Occipital lobe (tissue), 2 donors: ENCODE results near the gene USP17L28. TPM values are rescaled to one million over a fixed set of nuclear protein-coding genes. Genes with fewer than 3 reads are reported as not detected.
"Not testable (repeated sequence)": the region's sequence is repeated elsewhere in the genome, so short reads cannot be mapped to it uniquely, and the experiment has no call there.

Experiments used
- DNase-seq: peaks from one replicate; lab custom pipeline; 2025; lab: John Stamatoyannopoulos, UW
- total RNA-seq: library from RNA; depleted of rRNA; stranded (reverse); fragments of >200 nt; gene quantifications from one replicate; pipeline ENCODE4 v1.2.3, GENCODE V29; 2014

The USP17L28 gene
- not detected for total RNA-seq

- DNase-seq = not testable (repeated sequence)
Observed at GRCh38 chr4:9348593-9348992, at the start of gene USP17L28. USP17L28 (plus strand) TSS chr4:9348893; CDS start chr4:9348893, 0 bp downstream.

- not testable (repeated sequence) for DNase-seq
Observed at GRCh38 chr4:9324191-9324590, 24.5 kb upstream of the USP17L28 start.

GRCh38 chr4:9324865-9325264 lies 23.8 kb upstream of the USP17L28 start, which contains the start of gene USP17L24:
USP17L24 (plus strand) TSS chr4:9325165; CDS start chr4:9325165, 0 bp downstream.
- not testable (repeated sequence) for DNase-seq

GRCh38 chr4:9329611-9330010 lies 19.1 kb upstream of the USP17L28 start, which contains the start of gene USP17L25:
USP17L25 (plus strand) TSS chr4:9329911; CDS start chr4:9329911, 0 bp downstream.
- DNase-seq = not testable (repeated sequence)

GRCh38 chr4:9334358-9334757 lies 14.3 kb upstream of the USP17L28 start, which contains the start of gene USP17L26:
USP17L26 (plus strand) TSS chr4:9334658; CDS start chr4:9334658, 0 bp downstream.
- DNase-seq = not testable (repeated sequence)

GRCh38 chr4:9339103-9339502 lies 9.6 kb upstream of the USP17L28 start, which contains the start of gene USP17L5:
USP17L5 (plus strand) TSS chr4:9339403; CDS start chr4:9339403, 0 bp downstream.
- DNase-seq = not testable (repeated sequence)

GRCh38 chr4:9343848-9344247 lies 4.8 kb upstream of the USP17L28 start, which contains the start of gene USP17L27:
USP17L27 (plus strand) TSS chr4:9344148; CDS start chr4:9344148, 0 bp downstream.
- DNase-seq = not testable (repeated sequence)

- DNase-seq = not testable (repeated sequence)
Observed at GRCh38 chr4:9350866-9351265, 2.2 kb downstream of the USP17L28 start.

- DNase-seq = not testable (repeated sequence)
Observed at GRCh38 chr4:9353338-9353737, 4.6 kb downstream of the USP17L28 start, which contains the start of gene USP17L29. USP17L29 (plus strand) TSS chr4:9353638; CDS start chr4:9353638, 0 bp downstream.

GRCh38 chr4:9362829-9363228 lies 14.1 kb downstream of the USP17L28 start, which contains the start of gene USP17L30:
USP17L30 (plus strand) TSS chr4:9363129; CDS start chr4:9363129, 0 bp downstream.
- DNase-seq = not testable (repeated sequence)

- DNase-seq = not testable (repeated sequence)
Observed at GRCh38 chr4:9379881-9380280, 31.2 kb downstream of the USP17L28 start.

GRCh38 chr4:9381012-9381534 lies 32.4 kb downstream of the USP17L28 start:
- DNase-seq = not testable (repeated sequence)

GRCh38 chr4:9384126-9384525 lies 35.4 kb downstream of the USP17L28 start:
- DNase-seq = no peak

GRCh38 chr4:9389001-9389400 lies 40.3 kb downstream of the USP17L28 start:
- not testable (repeated sequence) for DNase-seq

Other genes starting within 250 kb of the USP17L28 start
- gene FAM90A26, start 178.5 kb upstream of the USP17L28 start, total RNA-seq = not detected
- not detected for gene USP17L10, start 138.2 kb upstream of the USP17L28 start, total RNA-seq
- not detected for gene USP17L11, start 133.5 kb upstream of the USP17L28 start, total RNA-seq
- not detected for gene USP17L12, start 128.7 kb upstream of the USP17L28 start, total RNA-seq
- not detected for gene USP17L13, start 124.0 kb upstream of the USP17L28 start, total RNA-seq
- not detected for gene USP17L15, start 114.5 kb upstream of the USP17L28 start, total RNA-seq
- not detected for gene USP17L17, start 105.0 kb upstream of the USP17L28 start, total RNA-seq
- gene USP17L18, start 100.3 kb upstream of the USP17L28 start, total RNA-seq = not detected
- gene USP17L19, start 95.5 kb upstream of the USP17L28 start, total RNA-seq = not detected
- gene USP17L20, start 90.8 kb upstream of the USP17L28 start, total RNA-seq = not detected
- gene USP17L21, start 86.0 kb upstream of the USP17L28 start, total RNA-seq = not detected
- not detected for gene USP17L22, start 81.3 kb upstream of the USP17L28 start, total RNA-seq
- gene USP17L24, start 23.7 kb upstream of the USP17L28 start, total RNA-seq = not detected
- not detected for gene USP17L25, start 19.0 kb upstream of the USP17L28 start, total RNA-seq
- gene USP17L26, start 14.2 kb upstream of the USP17L28 start, total RNA-seq = not detected
- gene USP17L5, start 9.5 kb upstream of the USP17L28 start, total RNA-seq = not detected
- not detected for gene USP17L27, start 4.7 kb upstream of the USP17L28 start, total RNA-seq
- not detected for gene USP17L29, start 4.7 kb downstream of the USP17L28 start, total RNA-seq
- gene USP17L30, start 14.2 kb downstream of the USP17L28 start, total RNA-seq = not detected
- gene DEFB131A, start 95.5 kb downstream of the USP17L28 start, total RNA-seq = not detected